CD14-positive monocyte (primary cell): ENCODE measurements around the gene TMEM169. TPM values are rescaled to one million over a fixed set of nuclear protein-coding genes. Genes with fewer than 3 reads are reported as not detected.

Experiments
- DNase-seq, 3 donors: peaks; one replicate each; pipeline ENCODE4 v3.0.0-alpha.2; 2011 to 2022
- H2AFZ ChIP-seq: 2 replicates; pipeline ENCODE4 v1.6.0; 2012; ENCODE audit warnings: mild to moderate bottlenecking, low read depth, low read length, inconsistent platforms; ENCODE audit not compliant: insufficient read depth, poor library complexity, severe bottlenecking
- H3K27ac ChIP-seq, 2 donors: 1 replicate in 1 of 2; 2 replicates in 1 of 2; pipeline ENCODE4 v1.5.1; 2012 to 2013; ENCODE audit warnings: low read length in 2 of 2, control low read depth in 1 of 2, inconsistent platforms in 1 of 2, low read depth in 1 of 2, mild to moderate bottlenecking in 1 of 2
- H3K27me3 ChIP-seq, 2 donors: one replicate each; pipeline versions ENCODE4 v1.6.0 to v1.6.1; 2011 to 2013; ENCODE audit warnings: low read length in 2 of 2; ENCODE audit not compliant: control insufficient read depth in 2 of 2, insufficient read depth in 2 of 2
- H3K36me3 ChIP-seq, 2 donors: replicated peaks in 1 of 2; 1 replicate in 1 of 2; 2 replicates in 1 of 2; pipeline versions ENCODE4 v1.5.1 to v1.6.1; 2012 to 2013; ENCODE audit warnings: low read length in 2 of 2, control low read depth in 1 of 2, inconsistent platforms in 1 of 2, mild to moderate bottlenecking in 1 of 2; ENCODE audit not compliant: insufficient read depth in 2 of 2, control insufficient read depth in 1 of 2
- H3K4me1 ChIP-seq, 2 donors: 1 replicate in 1 of 2; 2 replicates in 1 of 2; pipeline versions ENCODE4 v1.5.1 to v1.6.1; 2012 to 2013; ENCODE audit warnings: low read length in 2 of 2, control low read depth in 1 of 2, inconsistent platforms in 1 of 2, mild to moderate bottlenecking in 1 of 2, moderate library complexity in 1 of 2; ENCODE audit not compliant: insufficient read depth in 2 of 2, control insufficient read depth in 1 of 2
- H3K4me2 ChIP-seq: replicated peaks from 2 replicates; pipeline ENCODE3; 2012; ENCODE audit warnings: low read length, moderate library complexity, mild to moderate bottlenecking; ENCODE audit not compliant: poor library complexity, severe bottlenecking; ENCODE audit errors: extremely low read depth
- H3K4me3 ChIP-seq, 3 experiments: fragments of 200-600 bp in 1 of 3; sonication (generic) in 1 of 3; replicated peaks in 1 of 3; 1 replicate in 2 of 3; 2 replicates in 1 of 3; pipeline ENCODE4 v1.5.1; 2011 to 2013; ENCODE audit warnings: low read length in 3 of 3, mild to moderate bottlenecking in 3 of 3, control low read depth in 2 of 3, low read depth in 2 of 3, inconsistent platforms in 1 of 3, moderate library complexity in 1 of 3
- H3K79me2 ChIP-seq: 2 replicates; pipeline ENCODE4 v1.6.0; 2012; ENCODE audit warnings: mild to moderate bottlenecking, control low read depth, inconsistent platforms, low read length, moderate library complexity; ENCODE audit not compliant: insufficient read depth
- H3K9ac ChIP-seq: 2 replicates; pipeline ENCODE4 v1.6.0; 2017; ENCODE audit warnings: low read length, mild to moderate bottlenecking; ENCODE audit not compliant: insufficient read depth, poor library complexity, severe bottlenecking
- H3K9me3 ChIP-seq, 2 donors: replicated peaks in 1 of 2; 1 replicate in 1 of 2; 2 replicates in 1 of 2; pipeline versions ENCODE4 v1.5.1 to v1.6.1; 2012 to 2013; ENCODE audit warnings: low read length in 2 of 2, control low read depth in 1 of 2; ENCODE audit not compliant: control insufficient read depth in 1 of 2, insufficient read depth in 1 of 2
- H4K20me1 ChIP-seq: 2 replicates; pipeline ENCODE4 v1.6.0; 2012; ENCODE audit warnings: mild to moderate bottlenecking, low read length, control low read depth, moderate library complexity; ENCODE audit not compliant: insufficient read depth
- H3K27ac Mint-ChIP-seq, 7 donors: one replicate each; pipeline ENCODE4 v1.8.0; 2020; ENCODE audit warnings: mild to moderate bottlenecking in 7 of 7, mixed read lengths in 7 of 7, moderate library complexity in 6 of 7, inconsistent platforms in 2 of 7
- H3K27me3 Mint-ChIP-seq, 3 donors: one replicate each; pipeline ENCODE4 v1.8.0; 2021 to 2022; ENCODE audit warnings: low read depth in 3 of 3, mild to moderate bottlenecking in 3 of 3, mixed read lengths in 3 of 3, moderate library complexity in 3 of 3, inconsistent platforms in 1 of 3
- H3K36me3 Mint-ChIP-seq, 2 donors: one replicate each; pipeline ENCODE4 v1.8.0; 2020; ENCODE audit warnings: mixed read lengths in 2 of 2, inconsistent platforms in 1 of 2, mild to moderate bottlenecking in 1 of 2
- H3K4me1 Mint-ChIP-seq: one replicate; pipeline ENCODE4 v1.8.0; 2020; ENCODE audit warnings: mild to moderate bottlenecking, mixed read lengths
- H3K4me3 Mint-ChIP-seq, 2 donors: one replicate each; pipeline ENCODE4 v1.8.0; 2020; ENCODE audit warnings: mild to moderate bottlenecking in 2 of 2, mixed read lengths in 2 of 2, moderate library complexity in 1 of 2
- H3K9me3 Mint-ChIP-seq, 7 donors: one replicate each; pipeline ENCODE4 v1.8.0; 2020 to 2022; ENCODE audit warnings: mixed read lengths in 7 of 7, mild to moderate bottlenecking in 6 of 7, moderate library complexity in 6 of 7, inconsistent platforms in 2 of 7
- WGBS: methylation state at CpG from one replicate; pipeline ENCODE4 v1.1.5; 2013; ENCODE audit warnings: missing lambda C conversion rate; ENCODE audit not compliant: insufficient coverage; 5-methylcytosine and 5-hydroxymethylcytosine counted together
- intact Hi-C, 2 donors: fragments of 100-400 bp; cut with micrococcal nuclease; formaldehyde crosslinking; loops; one replicate each; pipeline versions ENCODE4 v1.15.0 to v1.15.1; 2023
- polyA plus RNA-seq, 3 donors: library from polyadenylated mRNA; depleted of rRNA in 1 of 3; unstranded in 2 of 3; stranded (reverse) in 1 of 3; fragments of 300-500 nt in 2 of 3; fragments of >200 nt in 1 of 3; fragmentation: Illumina TruSeq in 2 of 3; gene quantifications; 1 replicate in 2 of 3; 2 replicates in 1 of 3; pipeline ENCODE4 v1.2.3, GENCODE V29; 2012 to 2021
- TF ChIP-seq, protein P1 (sequence below): fragments of 200-600 bp; IDR thresholded peaks from one replicate; pipeline ENCODE4 v1.8.0; 2022; ENCODE audit warnings: antibody characterized with exemption, mild to moderate bottlenecking

The TMEM169 gene
- polyA plus RNA-seq, 3 donors, result 0.24 to 0.92 (median 0.74) TPM

DNA sequence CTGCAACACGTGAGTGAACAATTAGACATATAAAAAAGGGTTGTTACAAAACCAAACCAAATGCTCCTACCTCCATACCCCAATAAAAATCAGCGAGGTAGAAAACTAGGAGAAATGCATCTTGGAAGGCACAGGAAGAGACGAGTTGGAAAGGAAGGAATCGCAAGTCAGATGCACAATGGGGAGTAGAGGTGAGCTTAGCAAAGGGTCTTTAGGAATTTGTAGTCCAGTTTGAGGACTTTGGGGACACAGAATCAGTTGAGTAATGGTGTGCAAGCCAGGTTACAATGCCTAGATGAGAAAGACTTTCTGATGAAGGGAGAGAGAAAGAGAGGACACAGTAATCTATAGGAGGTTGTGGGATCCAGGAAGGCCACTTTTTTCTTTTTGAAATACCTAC lies 63.1 kb downstream of the TMEM169 start:
- TF ChIP-seq, protein P1, sequence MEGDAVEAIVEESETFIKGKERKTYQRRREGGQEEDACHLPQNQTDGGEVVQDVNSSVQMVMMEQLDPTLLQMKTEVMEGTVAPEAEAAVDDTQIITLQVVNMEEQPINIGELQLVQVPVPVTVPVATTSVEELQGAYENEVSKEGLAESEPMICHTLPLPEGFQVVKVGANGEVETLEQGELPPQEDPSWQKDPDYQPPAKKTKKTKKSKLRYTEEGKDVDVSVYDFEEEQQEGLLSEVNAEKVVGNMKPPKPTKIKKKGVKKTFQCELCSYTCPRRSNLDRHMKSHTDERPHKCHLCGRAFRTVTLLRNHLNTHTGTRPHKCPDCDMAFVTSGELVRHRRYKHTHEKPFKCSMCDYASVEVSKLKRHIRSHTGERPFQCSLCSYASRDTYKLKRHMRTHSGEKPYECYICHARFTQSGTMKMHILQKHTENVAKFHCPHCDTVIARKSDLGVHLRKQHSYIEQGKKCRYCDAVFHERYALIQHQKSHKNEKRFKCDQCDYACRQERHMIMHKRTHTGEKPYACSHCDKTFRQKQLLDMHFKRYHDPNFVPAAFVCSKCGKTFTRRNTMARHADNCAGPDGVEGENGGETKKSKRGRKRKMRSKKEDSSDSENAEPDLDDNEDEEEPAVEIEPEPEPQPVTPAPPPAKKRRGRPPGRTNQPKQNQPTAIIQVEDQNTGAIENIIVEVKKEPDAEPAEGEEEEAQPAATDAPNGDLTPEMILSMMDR, result no peak
- Histone ChIP-seq H3K4me2 (no peak overlapping the region), H3K9me3 (no peaks in the 10 kb centered on the region), H3K27me3 (no peaks in the 10 kb centered on the region), H2AFZ (no peak overlapping the region), H3K27ac (no peak overlapping the region), H3K4me3 (no peak overlapping the region), H3K9ac (no peak overlapping the region), H3K4me1 (no peaks in the 10 kb centered on the region), H4K20me1 (peaks cover 80% of the 10 kb centered on the region), H3K79me2 (peaks cover 26% of the 10 kb centered on the region), H3K36me3 (peaks cover 98 to 100% of the 10 kb centered on the region in 2 donors)
- Mint-ChIP-seq H3K27me3 (no peaks in the 10 kb centered on the region), H3K4me3 (no peak overlapping the region), H3K36me3 (peaks cover 21 to 32% of the 10 kb centered on the region in 2 donors), H3K4me1 (no peaks in the 10 kb centered on the region), H3K9me3 (no peaks in the 10 kb centered on the region), H3K27ac (no peak overlapping the region)
- no peak for DNase-seq
- intact Hi-C loops, result no loop called here
- 100% methylated on average over 2 of the region's 4 CpGs for WGBS

DNA sequence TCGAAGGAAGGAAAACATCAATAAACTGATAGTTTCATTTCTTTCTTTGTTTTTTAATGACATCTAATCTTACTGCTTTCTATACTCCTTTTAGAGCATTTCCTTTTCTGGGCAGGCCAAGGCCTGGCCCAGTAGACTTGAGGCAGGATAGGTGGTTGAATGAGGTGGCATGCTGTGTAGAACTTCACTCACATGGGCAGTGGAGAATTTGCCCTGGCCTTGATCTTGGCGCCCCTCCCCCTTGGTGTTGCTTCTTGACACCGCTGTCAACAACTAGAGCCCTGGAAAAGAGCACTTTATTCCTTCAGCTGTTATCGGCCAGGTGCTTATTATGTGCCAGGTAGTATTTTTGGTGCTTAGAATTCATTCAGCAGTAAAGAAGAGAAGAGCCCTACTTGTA lies 64.9 kb downstream of the TMEM169 start:
- TF ChIP-seq, protein P1, result no peak
- H3K36me3 ChIP-seq, result peaks cover 97 to 100% of the 10 kb centered on the region in 2 donors
- H3K36me3 Mint-ChIP-seq, result peaks cover 28 to 37% of the 10 kb centered on the region in 2 donors
- H4K20me1 ChIP-seq, result peaks cover 80% of the 10 kb centered on the region
- H3K27ac Mint-ChIP-seq, result peak overlapping the region in 1 of 7 donors; percentile 37
- no peaks in the 10 kb centered on the region for H3K9me3 ChIP-seq
- WGBS, result 100% methylated on average over 1 of the region's 4 CpGs
- H3K4me3 ChIP-seq, result no peak overlapping the region
- intact Hi-C loops, result no loop called here
- no peak overlapping the region for H3K27ac ChIP-seq
- H3K9ac ChIP-seq, result no peak overlapping the region
- H3K9me3 Mint-ChIP-seq, result no peaks in the 10 kb centered on the region
- no peaks in the 10 kb centered on the region for H3K4me1 ChIP-seq
- no peaks in the 10 kb centered on the region for H3K4me1 Mint-ChIP-seq
- no peak overlapping the region for H3K4me3 Mint-ChIP-seq
- no peaks in the 10 kb centered on the region for H3K27me3 ChIP-seq
- no peak for DNase-seq
- no peaks in the 10 kb centered on the region for H3K27me3 Mint-ChIP-seq
- no peak overlapping the region for H3K4me2 ChIP-seq
- no peak overlapping the region for H2AFZ ChIP-seq
- peaks cover 37% of the 10 kb centered on the region for H3K79me2 ChIP-seq
